ENCODE data around the gene IRF2.

The IRF2 gene

DNA sequence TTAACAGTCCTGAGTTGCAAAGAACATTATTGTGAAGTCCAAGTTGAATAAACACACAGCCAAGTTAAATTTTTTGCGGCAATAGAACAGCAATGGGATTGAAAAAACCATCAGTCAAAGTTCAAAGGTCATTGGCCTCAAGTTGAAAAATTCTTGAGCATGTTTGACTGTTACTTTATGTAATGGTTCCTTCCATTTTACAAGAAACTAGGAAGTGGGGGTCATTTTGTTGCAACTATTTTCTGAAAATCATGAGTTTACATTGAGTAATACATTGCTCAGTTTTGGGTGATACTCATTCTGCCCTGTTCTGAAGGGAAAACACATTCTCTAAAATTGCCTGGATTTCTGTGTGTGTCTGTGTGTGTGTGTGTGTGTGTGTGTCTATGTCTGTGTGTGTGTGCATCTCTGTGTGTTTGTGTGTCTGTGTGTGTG lies 5.2 kb upstream of the IRF2 start:
- Histone ChIP-seq H3K4me1 (ENCODE audit: low read depth, poor library complexity, severe bottlenecking) (peaks cover 27% of the 10 kb centered on the region), H3K4me2 (no peak overlapping the region), H2AFZ (ENCODE audit: low read depth) (no peak overlapping the region), H3K9ac (no peak overlapping the region), H3K4me3 (IDR thresholded peaks at IDR 0.05; ENCODE audit: insufficient read depth, low read depth, low read length) (no peak overlapping the region), H3K27ac (no peak overlapping the region), H3K79me2 (ENCODE audit: insufficient read depth, low read depth) (peaks cover 23% of the 10 kb centered on the region), H3K36me3 (ENCODE audit: insufficient read depth) (no peaks in the 10 kb centered on the region), H3K27me3 (ENCODE audit: insufficient read depth, low read depth) (no peaks in the 10 kb centered on the region), H4K20me1 (ENCODE audit: insufficient read depth) (no peaks in the 10 kb centered on the region)
- TF ChIP-seq CTCF (conservative IDR thresholded peaks at IDR 0.05; ENCODE audit: low read depth, low read length) = no peak

DNA sequence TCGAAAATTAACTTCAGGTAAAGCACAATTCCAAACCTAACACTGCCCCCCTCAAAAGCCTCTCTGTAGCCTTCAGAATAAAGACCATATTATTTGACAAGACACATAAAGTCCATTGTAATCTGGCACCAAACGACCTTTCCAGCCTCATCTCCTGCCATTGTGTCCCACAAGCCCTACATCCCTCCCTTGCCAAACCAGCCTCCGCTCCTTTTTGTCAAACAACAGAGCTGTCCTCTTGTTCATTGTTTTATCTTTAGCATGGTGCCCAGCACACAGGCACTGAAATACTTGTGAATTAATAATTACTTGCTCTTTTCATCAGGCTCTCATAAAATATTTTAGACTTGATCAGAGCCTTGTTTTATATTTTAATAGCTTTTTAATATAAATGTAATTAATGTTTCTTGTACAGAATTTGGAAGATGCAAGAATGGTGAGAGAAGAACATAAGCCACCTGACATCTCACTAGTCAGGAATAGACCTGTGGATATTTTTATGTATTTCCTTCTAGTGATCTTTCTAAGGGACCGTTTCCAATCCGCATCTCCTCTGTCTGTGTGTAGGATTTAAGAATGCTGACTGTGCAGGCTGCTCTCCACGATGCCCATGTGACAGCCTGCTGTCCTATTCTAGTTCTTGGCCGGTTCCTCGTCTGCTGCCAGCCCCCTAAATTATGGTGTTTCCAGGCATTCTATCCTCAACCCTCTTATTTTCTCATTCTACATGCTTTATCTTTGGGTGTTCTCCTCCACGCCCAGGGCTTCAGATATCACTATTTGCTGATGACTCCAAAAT lies 3.0 kb upstream of the IRF2 start:
- H3K27ac ChIP-seq = no peak overlapping the region
- H4K20me1 ChIP-seq (ENCODE audit: insufficient read depth) = no peaks in the 10 kb centered on the region
- H3K79me2 ChIP-seq (ENCODE audit: insufficient read depth, low read depth) = peaks cover 28% of the 10 kb centered on the region
- H3K4me2 ChIP-seq = peak overlapping the region; percentile 83; the same call in 1 of the 2 replicates
- H3K36me3 ChIP-seq (ENCODE audit: insufficient read depth) = no peaks in the 10 kb centered on the region
- no peaks in the 10 kb centered on the region for H3K27me3 ChIP-seq (ENCODE audit: insufficient read depth, low read depth)
- no peak for TF ChIP-seq CTCF (conservative IDR thresholded peaks at IDR 0.05; ENCODE audit: low read depth, low read length)
- H3K4me3 ChIP-seq (IDR thresholded peaks at IDR 0.05; ENCODE audit: insufficient read depth, low read depth, low read length) = no peak overlapping the region
- H2AFZ ChIP-seq (ENCODE audit: low read depth) = no peak overlapping the region
- peaks cover 27% of the 10 kb centered on the region for H3K4me1 ChIP-seq (ENCODE audit: low read depth, poor library complexity, severe bottlenecking)
- no peak overlapping the region for H3K9ac ChIP-seq

GRCh38 chr4:184476695-184477094 lies 2.3 kb upstream of the IRF2 start:
- no peak overlapping the region for H2AFZ ChIP-seq (ENCODE audit: low read depth)
- H3K4me1 ChIP-seq (ENCODE audit: low read depth, poor library complexity, severe bottlenecking) = peaks cover 27% of the 10 kb centered on the region
- no peak overlapping the region for H3K4me3 ChIP-seq (IDR thresholded peaks at IDR 0.05; ENCODE audit: insufficient read depth, low read depth, low read length)
- no peak overlapping the region for H3K9ac ChIP-seq
- H3K27me3 ChIP-seq (ENCODE audit: insufficient read depth, low read depth) = no peaks in the 10 kb centered on the region
- TF ChIP-seq CTCF (conservative IDR thresholded peaks at IDR 0.05; ENCODE audit: low read depth, low read length) = no peak
- peaks cover 35% of the 10 kb centered on the region for H3K79me2 ChIP-seq (ENCODE audit: insufficient read depth, low read depth)
- peak overlapping the region; percentile 83 for H3K4me2 ChIP-seq
- H4K20me1 ChIP-seq (ENCODE audit: insufficient read depth) = no peaks in the 10 kb centered on the region
- no peak overlapping the region for H3K27ac ChIP-seq
- H3K36me3 ChIP-seq (ENCODE audit: insufficient read depth) = no peaks in the 10 kb centered on the region

- no peaks in the 10 kb centered on the region for H4K20me1 ChIP-seq (ENCODE audit: insufficient read depth)
- peak overlapping the region; percentile 89 for H3K9ac ChIP-seq
- no peak for TF ChIP-seq CTCF (conservative IDR thresholded peaks at IDR 0.05; ENCODE audit: low read depth, low read length)
- no peak overlapping the region for H3K4me3 ChIP-seq (IDR thresholded peaks at IDR 0.05; ENCODE audit: insufficient read depth, low read depth, low read length)
- H3K4me2 ChIP-seq = peak overlapping the region; percentile 83
- peak overlapping the region; percentile 78 for H3K27ac ChIP-seq
- H3K4me1 ChIP-seq (ENCODE audit: low read depth, poor library complexity, severe bottlenecking) = peaks cover 38% of the 10 kb centered on the region
- H3K27me3 ChIP-seq (ENCODE audit: insufficient read depth, low read depth) = no peaks in the 10 kb centered on the region
- H2AFZ ChIP-seq (ENCODE audit: low read depth) = no peak overlapping the region
- H3K36me3 ChIP-seq (ENCODE audit: insufficient read depth) = no peaks in the 10 kb centered on the region
- H3K79me2 ChIP-seq (ENCODE audit: insufficient read depth, low read depth) = peaks cover 47% of the 10 kb centered on the region
Measured at GRCh38 chr4:184475498-184475897, 1.1 kb upstream of the IRF2 start.
